GM19452 (cell line): Measurements from ENCODE around the gene DHX16.

ENCODE experiments used
- ATAC-seq: cut with Tn5 transposase; IDR thresholded peaks from one replicate; pipeline ENCODE4 v1.9.1; 2021; ENCODE audit not compliant: unreplicated experiment

Gene DHX16

DNA sequence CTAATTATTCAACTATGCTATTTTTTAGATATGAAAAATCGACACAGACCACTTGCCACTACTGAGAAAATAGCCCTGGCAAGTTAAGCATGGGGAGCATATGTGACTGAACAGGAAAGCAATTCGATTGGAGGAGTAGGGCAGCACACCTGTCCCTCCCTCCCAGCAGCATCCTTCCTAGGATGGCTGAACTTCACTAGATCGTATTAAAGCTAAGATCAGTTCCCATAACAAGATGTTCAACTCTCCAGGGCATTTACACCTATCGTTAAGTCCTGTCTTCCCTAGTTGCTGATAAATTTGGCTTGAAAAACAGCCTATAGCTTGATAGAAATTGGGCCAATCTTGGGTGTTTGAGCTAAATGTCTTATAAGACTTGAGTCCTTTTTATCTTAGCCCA is 62.7 kb downstream of the DHX16 start:
- no peak for ATAC-seq

DNA sequence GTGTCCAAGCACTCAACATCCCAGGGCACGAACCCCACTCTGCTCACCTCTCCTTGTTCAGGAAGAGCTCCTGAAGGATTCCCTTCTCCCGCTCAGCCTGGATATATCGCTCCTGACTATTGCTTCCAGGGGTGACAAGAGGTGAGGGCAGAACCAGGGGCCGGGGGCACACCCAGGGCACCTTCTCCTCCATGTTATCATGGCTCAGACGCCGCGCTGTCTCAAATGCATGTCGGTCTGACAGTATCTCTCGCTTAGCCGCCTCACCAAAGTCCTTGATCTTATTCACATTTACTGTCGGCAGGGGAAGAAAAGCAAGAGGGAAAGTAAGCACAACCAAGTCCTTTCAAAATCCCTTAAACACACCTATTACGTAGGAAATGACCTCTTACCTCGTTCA is 68.8 kb downstream of the DHX16 start:
- ATAC-seq: no peak
